AG04449 (cell line): ENCODE measurements around the gene ROPN1.

Experiments
- CTCF ChIA-PET: fragments of 350-600 bp; formaldehyde crosslinking; extraction: SDS; loops from one replicate; lab custom pipeline; 2021; ENCODE audit warnings: antibody characterized with exemption; lab: Yijun Ruan, JAX
- POLR2A ChIA-PET: fragments of 400-600, 350-600 bp; formaldehyde crosslinking; extraction: SDS; loops from one replicate; lab custom pipeline; 2020; ENCODE audit warnings: antibody characterized with exemption, inconsistent platforms; lab: Yijun Ruan, JAX
- DNase-seq: peaks from one replicate; pipeline ENCODE4 v3.0.0-alpha.2; 2010; ENCODE audit warnings: low read depth, low spot score
- H3K4me3 ChIP-seq: 2 replicates; pipeline ENCODE4 v1.5.1; 2011; ENCODE audit warnings: low read depth, mild to moderate bottlenecking, control low read depth, low read length
- TF ChIP-seq, protein P1 (sequence below): IDR thresholded peaks from one replicate; pipeline ENCODE4 v1.5.1; 2011; ENCODE audit warnings: mild to moderate bottlenecking, moderate library complexity, low read length, control low read depth, inconsistent platforms; ENCODE audit not compliant: insufficient read depth; ENCODE audit errors: missing control alignments

The ROPN1 gene

DNA sequence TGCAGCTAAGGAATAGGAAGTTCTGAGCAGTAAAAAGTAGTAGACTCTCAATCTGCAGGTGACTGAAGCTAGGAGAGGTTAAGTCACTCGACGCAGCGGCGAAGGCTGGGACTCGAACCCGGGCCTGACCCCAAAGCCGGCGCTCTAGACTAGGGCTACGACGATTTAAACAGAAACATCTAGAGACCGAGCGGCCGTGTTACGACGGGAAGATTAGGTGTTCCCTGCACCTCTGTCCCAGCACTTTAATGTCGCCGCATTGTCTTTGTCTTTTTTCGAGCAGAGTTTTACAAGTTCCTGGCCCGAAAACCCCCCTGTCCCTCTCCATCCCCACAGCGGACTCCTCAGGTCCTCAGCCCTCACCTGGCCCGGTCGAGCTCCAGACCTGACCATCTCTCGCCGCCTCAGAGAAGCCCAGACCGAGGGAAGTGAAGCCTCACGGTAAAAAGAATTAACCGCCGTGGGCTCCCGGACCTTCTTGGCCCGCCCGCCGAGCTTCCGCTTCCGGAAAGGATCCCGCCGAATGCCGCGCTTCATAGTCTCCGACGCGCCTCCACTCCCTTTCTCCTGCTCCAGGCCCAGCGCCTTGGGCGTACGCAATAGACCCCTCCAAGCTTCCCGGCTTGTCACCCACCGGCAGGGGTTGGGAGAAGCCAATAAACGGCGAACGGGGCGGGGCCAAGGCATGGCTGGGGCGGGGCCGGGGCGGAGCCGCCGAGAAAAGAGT, 31.0 kb downstream of the ROPN1 start, which contains the start of gene CCDC14:
TSS of gene CCDC14 (minus strand) at position 449 of the 727 bp plus-strand sequence. CDS start at position 393, 56 bp downstream.
- POLR2A ChIA-PET, result interaction anchor here (0.5 to 1.0 kb wide), 3 partner anchors 8 to 369 kb away, joined by 3 read pairs; no protein-coding TSS in a partner anchor
- DNase-seq, result peak; percentile 57
- peak within 1 kb of the TSS; percentile 82 for H3K4me3 ChIP-seq
- CTCF ChIA-PET, result interaction anchor here (0.8 to 2.2 kb wide), 5 partner anchors 9 to 309 kb away, joined by 3 to 8 read pairs (median 4); no protein-coding TSS in a partner anchor
- TF ChIP-seq, protein P1, sequence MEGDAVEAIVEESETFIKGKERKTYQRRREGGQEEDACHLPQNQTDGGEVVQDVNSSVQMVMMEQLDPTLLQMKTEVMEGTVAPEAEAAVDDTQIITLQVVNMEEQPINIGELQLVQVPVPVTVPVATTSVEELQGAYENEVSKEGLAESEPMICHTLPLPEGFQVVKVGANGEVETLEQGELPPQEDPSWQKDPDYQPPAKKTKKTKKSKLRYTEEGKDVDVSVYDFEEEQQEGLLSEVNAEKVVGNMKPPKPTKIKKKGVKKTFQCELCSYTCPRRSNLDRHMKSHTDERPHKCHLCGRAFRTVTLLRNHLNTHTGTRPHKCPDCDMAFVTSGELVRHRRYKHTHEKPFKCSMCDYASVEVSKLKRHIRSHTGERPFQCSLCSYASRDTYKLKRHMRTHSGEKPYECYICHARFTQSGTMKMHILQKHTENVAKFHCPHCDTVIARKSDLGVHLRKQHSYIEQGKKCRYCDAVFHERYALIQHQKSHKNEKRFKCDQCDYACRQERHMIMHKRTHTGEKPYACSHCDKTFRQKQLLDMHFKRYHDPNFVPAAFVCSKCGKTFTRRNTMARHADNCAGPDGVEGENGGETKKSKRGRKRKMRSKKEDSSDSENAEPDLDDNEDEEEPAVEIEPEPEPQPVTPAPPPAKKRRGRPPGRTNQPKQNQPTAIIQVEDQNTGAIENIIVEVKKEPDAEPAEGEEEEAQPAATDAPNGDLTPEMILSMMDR, result peak; percentile 14

DNA sequence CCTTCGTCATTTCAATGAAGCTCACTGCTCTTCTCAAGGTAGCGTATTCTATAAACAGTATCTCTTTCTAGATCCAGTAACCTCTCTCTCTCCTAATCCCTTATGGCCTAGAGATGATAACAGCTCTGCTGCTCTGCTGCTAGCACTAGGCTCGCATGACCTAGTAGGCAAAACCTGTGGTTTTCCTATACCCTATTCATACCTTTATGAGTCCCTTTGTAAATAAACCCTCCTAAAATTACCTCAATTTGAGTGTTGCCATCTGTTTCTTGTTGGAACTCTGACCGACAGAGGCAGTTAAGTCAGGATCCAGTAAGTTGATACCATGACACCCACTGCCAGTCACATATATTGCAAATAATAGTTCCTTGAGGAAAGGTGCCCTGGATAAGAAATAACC, 38.2 kb downstream of the ROPN1 start:
- no peak overlapping the region for H3K4me3 ChIP-seq
- CTCF ChIA-PET, result interaction anchor here (1.0 to 1.5 kb wide), 2 partner anchors 13 to 29 kb away, joined by 3 to 5 read pairs; no protein-coding TSS in a partner anchor
- POLR2A ChIA-PET, result no interaction called here
- no peak for DNase-seq
- TF ChIP-seq, protein P1, result no peak

DNA sequence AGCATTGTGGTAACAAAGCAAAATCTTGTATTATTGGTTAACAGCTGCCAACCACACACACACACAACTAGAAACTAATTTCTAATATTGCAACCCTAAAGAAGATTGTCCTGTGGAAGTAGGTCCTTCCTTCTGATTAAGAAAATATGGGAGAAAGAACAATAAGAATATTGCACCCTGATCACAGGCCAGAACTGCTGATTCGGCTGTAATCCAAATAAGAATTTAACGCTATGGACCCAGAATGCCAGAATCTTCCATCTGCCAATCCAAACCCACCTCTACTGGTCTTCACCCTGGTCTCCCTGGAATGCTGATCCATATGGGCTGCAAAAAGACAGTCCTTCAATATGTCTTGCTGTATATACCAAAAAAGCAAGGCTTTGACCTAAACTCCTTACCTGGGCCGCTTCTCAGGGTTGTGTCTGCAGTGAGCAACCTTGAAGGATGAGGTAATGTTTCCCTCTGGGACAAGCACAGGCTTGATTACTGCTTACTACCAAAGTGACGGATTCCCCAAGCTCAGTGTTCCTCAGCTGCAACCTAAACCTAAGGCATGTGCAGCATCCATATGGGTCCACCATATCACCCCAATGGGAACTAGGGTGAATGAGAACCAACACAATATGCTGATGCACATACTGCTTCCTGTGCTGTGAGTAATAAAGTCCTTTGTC, 38.9 kb downstream of the ROPN1 start:
- POLR2A ChIA-PET, result no interaction called here
- CTCF ChIA-PET, result interaction anchor here (1.0 to 1.5 kb wide), 2 partner anchors 13 to 29 kb away, joined by 3 to 5 read pairs; no protein-coding TSS in a partner anchor
- no peak overlapping the region for H3K4me3 ChIP-seq
- no peak for DNase-seq
- TF ChIP-seq, protein P1, result no peak

DNA sequence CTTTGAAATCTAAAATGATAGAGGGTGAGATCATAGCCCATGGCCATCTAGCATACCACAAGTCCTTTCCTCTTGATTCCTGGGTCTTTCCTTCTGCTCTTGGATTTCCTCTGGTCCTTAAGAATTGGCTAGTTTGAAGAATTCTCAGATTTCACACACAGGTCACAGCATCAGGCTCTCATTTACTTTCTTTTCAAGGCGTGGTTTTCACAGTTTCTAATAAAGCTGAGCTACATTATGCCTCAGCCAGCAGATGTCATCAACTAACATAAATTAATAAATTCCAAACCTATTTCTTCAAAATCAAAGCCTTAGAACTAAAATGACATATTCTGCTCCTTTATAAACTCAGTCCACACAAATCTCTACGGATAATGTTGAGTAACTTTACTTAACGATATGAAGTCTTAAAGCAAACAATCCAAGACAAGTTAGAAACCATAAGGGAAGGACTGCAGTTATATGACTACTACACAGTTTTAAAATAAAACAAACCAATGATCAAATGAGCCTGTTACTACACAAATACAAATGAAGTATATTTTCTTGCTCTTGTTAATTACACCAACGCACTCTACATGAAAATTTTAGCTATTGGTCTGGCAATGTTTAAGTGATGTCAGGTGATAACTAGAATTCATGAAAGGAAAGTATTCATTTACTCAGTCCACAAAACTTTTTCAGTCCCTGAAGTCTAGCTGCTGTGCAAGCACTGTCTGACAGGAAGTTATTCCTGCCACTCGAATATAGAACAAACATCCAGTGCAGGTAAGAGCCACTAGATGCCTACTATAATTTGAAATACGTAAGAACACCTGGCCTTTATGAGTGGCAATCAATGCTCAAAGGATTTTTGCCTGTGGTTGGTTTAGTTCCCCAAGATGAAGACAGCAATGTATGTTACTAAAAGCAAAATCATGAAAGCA, 40.1 kb downstream of the ROPN1 start:
- CTCF ChIA-PET, result interaction anchor here (0.7 to 2.5 kb wide), 3 partner anchors 10 to 517 kb away, joined by 3 to 11 read pairs (median 3); no protein-coding TSS in a partner anchor
- DNase-seq, result no peak
- H3K4me3 ChIP-seq, result no peak overlapping the region
- POLR2A ChIA-PET, result no interaction called here
- TF ChIP-seq, protein P1, result no peak

DNA sequence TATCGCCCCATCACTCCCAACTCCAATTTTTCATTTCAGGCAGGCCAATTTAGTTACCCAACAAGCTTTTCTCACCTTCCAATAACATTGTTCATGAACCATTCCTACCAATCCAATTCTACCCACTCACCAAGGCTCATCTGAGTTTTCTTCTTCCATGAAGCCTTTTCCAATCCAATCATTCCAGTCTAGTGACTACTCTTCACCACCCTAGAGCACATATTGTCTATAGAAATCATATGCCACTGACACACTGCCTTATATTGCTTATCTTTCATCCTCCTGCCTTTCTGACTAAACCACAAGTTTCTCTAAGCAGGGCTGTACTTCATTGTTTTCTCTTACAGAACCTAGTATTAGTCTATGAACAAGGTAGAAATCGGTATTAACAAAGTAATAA, 42.3 kb downstream of the ROPN1 start:
- CTCF ChIA-PET, result interaction anchor here (2.5 kb wide), 1 partner anchor 8 kb away, joined by 11 read pairs; no protein-coding TSS in a partner anchor
- peak; percentile 67 for DNase-seq

More for the DNA sequence above, 42.3 kb downstream of the ROPN1 start:
- TF ChIP-seq, protein P1, result no peak
- H3K4me3 ChIP-seq, result no peak overlapping the region
- POLR2A ChIA-PET, result no interaction called here
